KMS-11 (cell line): Measurements from ENCODE around the gene BTN3A1.

ENCODE experiments used
- H2AFZ ChIP-seq: fragments of 200-600 bp; sonication (generic); 2 replicates; pipeline ENCODE4 v1.6.1; 2016; ENCODE audit warnings: antibody characterized with exemption, mixed run types, low read depth
- H3K27ac ChIP-seq: fragments of 200-600 bp; sonication (generic); 2 replicates; pipeline ENCODE4 v1.6.1; 2016; ENCODE audit warnings: mild to moderate bottlenecking, mixed run types
- H3K27me3 ChIP-seq: fragments of 200-600 bp; sonication (generic); 2 replicates; pipeline ENCODE4 v1.6.1; 2017; ENCODE audit warnings: mild to moderate bottlenecking, low read depth, mixed run types, moderate library complexity; ENCODE audit not compliant: insufficient read depth
- H3K36me3 ChIP-seq: fragments of 200-600 bp; sonication (generic); 2 replicates; pipeline ENCODE4 v1.6.1; 2017; ENCODE audit warnings: mild to moderate bottlenecking, mixed run types; ENCODE audit not compliant: insufficient read depth
- H3K4me1 ChIP-seq: fragments of 200-600 bp; sonication (generic); 2 replicates; pipeline ENCODE4 v1.6.1; 2016; ENCODE audit warnings: mild to moderate bottlenecking, low read depth, mixed run types; ENCODE audit not compliant: poor library complexity, severe bottlenecking
- H3K4me2 ChIP-seq: fragments of 200-600 bp; sonication (generic); 2 replicates; pipeline ENCODE4 v1.7.0; 2016; ENCODE audit warnings: mild to moderate bottlenecking, mixed run types
- H3K4me3 ChIP-seq: fragments of 200-600 bp; sonication (generic); IDR thresholded peaks from 2 replicates; pipeline ENCODE4 v1.6.1; 2017; ENCODE audit warnings: low read depth, low read length, mixed read lengths; ENCODE audit not compliant: insufficient read depth
- H3K79me2 ChIP-seq: fragments of 200-600 bp; sonication (generic); 2 replicates; pipeline ENCODE4 v1.6.1; 2016; ENCODE audit warnings: low read depth, mixed run types; ENCODE audit not compliant: insufficient read depth
- H3K9ac ChIP-seq: fragments of 200-600 bp; sonication (generic); 2 replicates; pipeline ENCODE4 v1.6.1; 2016; ENCODE audit warnings: mild to moderate bottlenecking, mixed run types
- H4K20me1 ChIP-seq: fragments of 200-600 bp; sonication (generic); 2 replicates; pipeline ENCODE4 v1.6.1; 2016; ENCODE audit warnings: mild to moderate bottlenecking, mixed run types; ENCODE audit not compliant: insufficient read depth
- CTCF ChIP-seq: fragments of 200-600 bp; sonication (generic); conservative IDR thresholded peaks from 2 replicates; pipeline ENCODE4 v1.6.1; 2017; ENCODE audit warnings: low read depth, mild to moderate bottlenecking, antibody characterized with exemption, low read length, moderate library complexity, mixed read lengths

BTN3A1 gene

GRCh38 chr6:26392932-26393636 is 9.0 kb upstream of the BTN3A1 start:
- Histone ChIP-seq H3K4me2 (no peak overlapping the region), H3K4me1 (peaks cover 50% of the 10 kb centered on the region), H4K20me1 (no peaks in the 10 kb centered on the region), H3K27me3 (no peaks in the 10 kb centered on the region), H3K9ac (no peak overlapping the region), H2AFZ (no peak overlapping the region), H3K79me2 (no peaks in the 10 kb centered on the region), H3K36me3 (no peaks in the 10 kb centered on the region), H3K27ac (no peak overlapping the region), H3K4me3 (no peak overlapping the region)
- TF ChIP-seq CTCF = no peak

GRCh38 chr6:26394289-26394688 is 7.8 kb upstream of the BTN3A1 start:
- H3K4me2 ChIP-seq = no peak overlapping the region
- peaks cover 41% of the 10 kb centered on the region for H3K4me1 ChIP-seq

DNA sequence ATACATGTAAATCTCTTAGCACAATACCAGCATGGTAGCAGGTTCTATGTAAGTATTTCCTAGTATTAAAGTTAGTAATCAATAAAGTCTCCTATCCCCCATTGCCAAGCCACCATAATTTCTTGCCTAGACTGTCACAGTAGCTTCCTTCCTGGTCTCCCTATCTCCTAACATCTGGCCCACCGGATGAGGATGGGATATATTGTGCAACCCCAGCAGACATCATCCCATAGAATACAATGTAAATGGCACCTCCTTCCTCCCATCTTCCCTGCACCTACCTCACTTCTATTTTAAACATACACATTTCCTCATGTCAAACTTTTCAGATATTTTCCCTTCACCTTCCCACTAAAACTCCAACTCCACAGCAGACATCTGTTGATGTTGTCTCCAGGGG is 3.5 kb upstream of the BTN3A1 start:
- Histone ChIP-seq H3K36me3 (no peaks in the 10 kb centered on the region), H2AFZ (no peak overlapping the region), H3K4me2 (no peak overlapping the region), H3K4me1 (peaks cover 53% of the 10 kb centered on the region), H3K27me3 (no peaks in the 10 kb centered on the region), H3K79me2 (no peaks in the 10 kb centered on the region), H3K27ac (no peak overlapping the region), H3K4me3 (no peak overlapping the region), H4K20me1 (no peaks in the 10 kb centered on the region), H3K9ac (no peak overlapping the region)
- TF ChIP-seq CTCF = no peak

More at GRCh38 chr6:26394289-26394688, 7.8 kb upstream of the BTN3A1 start:
- Histone ChIP-seq H3K9ac (no peak overlapping the region), H3K27me3 (no peaks in the 10 kb centered on the region), H3K36me3 (no peaks in the 10 kb centered on the region), H4K20me1 (no peaks in the 10 kb centered on the region), H2AFZ (no peak overlapping the region), H3K79me2 (no peaks in the 10 kb centered on the region), H3K27ac (no peak overlapping the region), H3K4me3 (no peak overlapping the region)
- TF ChIP-seq CTCF = no peak

GRCh38 chr6:26400626-26401025 is 1.4 kb upstream of the BTN3A1 start:
- Histone ChIP-seq H3K27me3 (no peaks in the 10 kb centered on the region), H3K9ac (no peak overlapping the region; the same call in 1 of the 2 replicates), H3K79me2 (no peaks in the 10 kb centered on the region), H3K27ac (no peak overlapping the region), H3K36me3 (no peaks in the 10 kb centered on the region), H3K4me2 (peak overlapping the region; percentile 81; the same call in 1 of the 2 replicates), H3K4me1 (peaks cover 37% of the 10 kb centered on the region), H2AFZ (peak overlapping the region; percentile 68), H4K20me1 (no peaks in the 10 kb centered on the region), H3K4me3 (no peak overlapping the region)
- no peak for TF ChIP-seq CTCF
